ENCODE results near the gene NADSYN1. TPM values are rescaled to one million over a fixed set of nuclear protein-coding genes. Genes with fewer than 3 reads are reported as not detected.

Gene NADSYN1
- total RNA-seq, 1 donor from 2014 or later = 91.3 TPM

GRCh38 chr11:71423181-71423790 lies 29.7 kb upstream of the NADSYN1 start:
- intact Hi-C loops (cut with DNase I) = no loop called here
- no peaks in the 10 kb centered on the region for H3K9me3 ChIP-seq
- H3K27me3 ChIP-seq = peaks cover 4% of the 10 kb centered on the region
- peaks cover 1% of the 10 kb centered on the region for H3K4me1 ChIP-seq
- no peak for ATAC-seq
- no peaks in the 10 kb centered on the region for H3K36me3 ChIP-seq
- H3K27ac ChIP-seq = no peak overlapping the region
- no peak overlapping the region for H3K4me3 ChIP-seq
- TF ChIP-seq CTCF (IDR thresholded peaks at IDR 0.05) = no peak
- DNase-seq = no peak

- H3K4me3 ChIP-seq = no peak overlapping the region
- no peak for TF ChIP-seq CTCF (IDR thresholded peaks at IDR 0.05)
- H3K27me3 ChIP-seq = peaks cover 4% of the 10 kb centered on the region
- no peaks in the 10 kb centered on the region for H3K36me3 ChIP-seq
- H3K9me3 ChIP-seq = no peaks in the 10 kb centered on the region
- no peak overlapping the region for H3K27ac ChIP-seq
- DNase-seq (peak; percentile 32), ATAC-seq (no peak)
- peaks cover 9% of the 10 kb centered on the region for H3K4me1 ChIP-seq
- intact Hi-C loops (cut with DNase I) = no loop called here
Observed at GRCh38 chr11:71425409-71425808, 27.6 kb upstream of the NADSYN1 start.

- DNase-seq (peak; percentile 22), ATAC-seq (no peak)
- Histone ChIP-seq H3K9me3 (no peaks in the 10 kb centered on the region), H3K4me1 (peaks cover 9% of the 10 kb centered on the region), H3K27ac (no peak overlapping the region), H3K36me3 (no peaks in the 10 kb centered on the region), H3K27me3 (peaks cover 4% of the 10 kb centered on the region), H3K4me3 (no peak overlapping the region)
- intact Hi-C loops (cut with DNase I) = no loop called here
- no peak for TF ChIP-seq CTCF (IDR thresholded peaks at IDR 0.05)
Observed at GRCh38 chr11:71425860-71426259, 27.1 kb upstream of the NADSYN1 start.

GRCh38 chr11:71426413-71426812 lies 26.6 kb upstream of the NADSYN1 start:
- H3K27me3 ChIP-seq = peaks cover 4% of the 10 kb centered on the region
- ATAC-seq = no peak
- H3K4me3 ChIP-seq = no peak overlapping the region
- intact Hi-C loops (cut with DNase I) = no loop called here
- TF ChIP-seq CTCF (IDR thresholded peaks at IDR 0.05) = no peak
- H3K9me3 ChIP-seq = no peaks in the 10 kb centered on the region
- no peak for DNase-seq
- H3K36me3 ChIP-seq = no peaks in the 10 kb centered on the region
- H3K27ac ChIP-seq = no peak overlapping the region
- peaks cover 9% of the 10 kb centered on the region for H3K4me1 ChIP-seq

- H3K4me3 ChIP-seq = no peak overlapping the region
- intact Hi-C loops (cut with DNase I) = no loop called here
- DNase-seq (peak; percentile 65), ATAC-seq (peak; percentile 58)
- H3K9me3 ChIP-seq = no peaks in the 10 kb centered on the region
- H3K27me3 ChIP-seq = no peaks in the 10 kb centered on the region
- TF ChIP-seq CTCF (IDR thresholded peaks at IDR 0.05) = no peak
- no peak overlapping the region for H3K27ac ChIP-seq
- no peaks in the 10 kb centered on the region for H3K36me3 ChIP-seq
- H3K4me1 ChIP-seq = peaks cover 9% of the 10 kb centered on the region
Observed at GRCh38 chr11:71428861-71429435, 24.1 kb upstream of the NADSYN1 start.

All from upper lobe of right lung (tissue), 1 donor.